GDM1 (cell line): ENCODE measurements around the gene TNS1.
A peak's percentile ranks its signal among the peaks of the same experiment; 100 is the strongest.

ENCODE experiments used
- DNase-seq: peaks from one replicate; lab custom pipeline; 2025; lab: John Stamatoyannopoulos, UW

The TNS1 gene

DNA sequence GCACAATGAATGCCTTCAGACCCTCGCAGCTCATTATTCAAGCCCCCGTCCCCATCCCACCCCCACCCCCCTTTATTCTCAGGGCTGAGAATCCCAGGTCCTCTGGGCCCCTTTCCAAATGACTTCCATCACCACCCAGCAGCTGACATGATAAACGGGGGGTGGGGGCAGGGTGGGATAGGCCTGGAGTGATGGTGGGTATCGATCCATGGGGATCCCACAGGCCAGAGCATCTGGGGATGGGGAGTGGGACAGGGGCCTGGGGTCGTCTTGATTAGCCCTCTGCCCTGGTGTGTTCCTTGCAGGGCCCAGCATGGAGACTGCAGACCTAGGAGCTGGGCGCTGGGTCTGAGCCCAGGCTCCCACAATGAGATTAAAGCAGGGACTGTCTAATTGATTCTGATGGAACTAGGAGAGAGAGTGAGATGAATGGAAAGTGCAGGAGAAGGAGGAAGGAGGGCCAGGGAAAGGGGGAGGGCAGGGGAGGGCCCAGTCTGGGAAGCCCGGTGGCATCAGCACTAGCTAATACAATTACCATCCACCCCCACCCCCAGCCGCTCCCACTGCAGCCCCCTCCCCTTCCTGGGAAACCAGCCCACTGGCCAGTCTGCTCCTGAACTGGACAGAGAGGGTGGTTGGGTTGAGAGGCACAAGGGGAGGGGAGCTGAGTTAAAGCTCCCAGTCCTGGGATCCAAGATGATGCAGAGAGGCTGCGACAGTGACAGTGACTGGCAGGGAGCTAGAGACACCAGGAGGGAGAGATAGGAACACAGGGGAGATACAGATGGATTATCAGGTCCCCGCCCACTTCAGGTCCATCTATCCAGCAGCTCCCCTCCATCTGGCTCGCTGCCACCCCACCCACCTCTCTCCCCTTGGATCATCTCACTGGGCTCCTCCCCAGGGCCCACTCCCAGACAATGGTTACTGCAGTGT, 13.1 kb upstream of the TNS1 start:
- DNase-seq = no peak

DNA sequence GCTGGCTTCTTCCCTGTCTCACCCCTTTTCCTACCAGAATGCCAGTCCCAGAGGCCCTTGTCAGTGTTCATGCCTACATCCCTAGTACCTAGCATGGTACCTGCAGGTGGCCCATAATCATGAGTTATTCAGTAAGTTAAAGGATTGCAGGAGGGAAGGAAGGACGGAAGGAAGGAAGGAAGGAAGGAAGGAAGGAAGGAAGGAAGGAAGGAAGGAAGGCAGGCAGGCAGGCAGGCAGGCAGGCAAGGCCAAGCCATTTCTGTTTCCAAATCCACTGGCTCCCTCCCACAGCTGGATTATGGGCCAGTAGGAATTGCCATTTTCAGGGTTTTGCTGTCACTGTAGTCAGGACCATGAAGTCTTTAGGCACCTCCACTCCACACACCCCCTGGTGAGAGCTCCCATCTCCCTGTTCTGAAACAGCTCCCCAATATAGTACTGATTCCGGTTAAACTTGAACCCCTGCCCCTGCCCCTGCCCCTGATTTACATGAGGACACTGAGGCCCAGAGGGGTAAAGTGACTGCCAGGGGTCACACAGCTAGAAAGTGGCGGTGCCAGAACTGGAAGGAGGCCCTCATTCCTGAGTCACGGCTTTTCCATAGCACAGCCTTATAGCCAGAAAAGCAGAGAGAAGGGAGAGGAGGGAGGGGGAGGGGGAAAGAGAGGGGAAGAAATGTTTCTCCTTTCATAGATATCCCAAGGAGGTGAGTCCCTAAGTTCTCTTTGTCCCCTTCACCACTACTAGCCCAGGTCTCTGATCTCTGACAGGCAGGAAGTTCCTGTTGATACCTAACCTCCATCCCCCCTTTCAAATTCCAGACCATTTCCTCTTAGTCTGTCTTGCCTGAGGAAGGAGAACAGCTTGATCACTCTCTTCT, 12.2 kb upstream of the TNS1 start:
- no peak for DNase-seq

GRCh38 chr2:218013289-218013688, 10.5 kb upstream of the TNS1 start:
- no peak for DNase-seq

- no peak for DNase-seq
Measured at GRCh38 chr2:218012284-218012683, 9.5 kb upstream of the TNS1 start.

DNA sequence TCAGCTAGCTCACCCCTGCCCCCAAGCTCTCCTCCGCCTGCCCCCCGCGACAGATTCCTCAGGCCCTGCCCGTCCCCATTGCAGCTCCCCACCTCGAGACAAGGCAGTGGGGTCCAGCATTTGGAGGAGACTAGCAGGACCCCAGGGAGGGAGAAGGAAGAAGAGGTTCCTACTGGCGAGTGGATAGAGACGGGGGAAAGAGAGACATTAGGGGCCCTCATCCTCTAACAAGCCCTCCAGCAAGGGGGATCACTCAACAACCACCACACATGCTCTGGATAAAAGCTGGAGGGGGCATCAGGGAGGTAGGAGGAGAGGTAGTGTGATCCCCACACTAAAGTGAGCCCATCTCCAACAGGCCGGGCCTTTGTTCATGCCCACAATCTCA, 8.9 kb upstream of the TNS1 start:
- DNase-seq = no peak

DNA sequence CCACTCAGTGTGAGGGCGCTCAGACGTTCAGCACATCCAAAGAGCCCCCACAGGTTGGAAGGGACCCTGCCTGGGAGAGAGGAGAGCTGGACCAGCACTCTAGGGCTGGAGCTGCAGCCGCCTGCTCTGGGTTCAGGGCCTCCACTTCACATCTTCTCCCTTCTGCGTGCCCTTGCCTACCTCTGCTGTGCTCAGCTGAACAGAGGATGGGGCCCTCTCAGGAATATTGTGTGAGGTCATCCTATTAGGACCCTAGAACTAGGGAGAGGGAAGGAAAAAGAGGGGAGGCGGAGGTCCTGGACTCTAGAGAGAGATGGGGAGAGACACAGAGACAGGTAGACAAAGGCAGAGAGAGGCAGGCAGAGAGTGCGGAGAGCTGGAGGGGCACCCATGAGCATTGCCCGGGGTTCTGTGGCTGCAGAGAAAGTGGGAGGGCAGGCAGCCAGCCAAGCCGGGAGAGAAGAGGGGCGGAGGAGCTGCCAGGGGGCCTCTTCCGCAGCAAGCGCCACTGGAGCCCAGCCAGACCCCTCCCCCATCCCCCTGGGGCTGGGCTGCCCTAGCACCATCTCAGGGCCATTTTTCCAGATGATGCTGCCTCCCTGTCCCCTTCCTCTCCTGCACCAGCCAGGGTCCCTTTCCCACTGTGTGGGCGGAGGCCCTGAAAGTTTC, 8.3 kb upstream of the TNS1 start:
- DNase-seq = peak; percentile 51

- DNase-seq = peak; percentile 24
Measured at GRCh38 chr2:218010140-218010983, 7.6 kb upstream of the TNS1 start.

GRCh38 chr2:218009765-218010139, 7.0 kb upstream of the TNS1 start:
- DNase-seq = no peak

- no peak for DNase-seq
Measured at GRCh38 chr2:218009231-218009630, 6.4 kb upstream of the TNS1 start.

DNA sequence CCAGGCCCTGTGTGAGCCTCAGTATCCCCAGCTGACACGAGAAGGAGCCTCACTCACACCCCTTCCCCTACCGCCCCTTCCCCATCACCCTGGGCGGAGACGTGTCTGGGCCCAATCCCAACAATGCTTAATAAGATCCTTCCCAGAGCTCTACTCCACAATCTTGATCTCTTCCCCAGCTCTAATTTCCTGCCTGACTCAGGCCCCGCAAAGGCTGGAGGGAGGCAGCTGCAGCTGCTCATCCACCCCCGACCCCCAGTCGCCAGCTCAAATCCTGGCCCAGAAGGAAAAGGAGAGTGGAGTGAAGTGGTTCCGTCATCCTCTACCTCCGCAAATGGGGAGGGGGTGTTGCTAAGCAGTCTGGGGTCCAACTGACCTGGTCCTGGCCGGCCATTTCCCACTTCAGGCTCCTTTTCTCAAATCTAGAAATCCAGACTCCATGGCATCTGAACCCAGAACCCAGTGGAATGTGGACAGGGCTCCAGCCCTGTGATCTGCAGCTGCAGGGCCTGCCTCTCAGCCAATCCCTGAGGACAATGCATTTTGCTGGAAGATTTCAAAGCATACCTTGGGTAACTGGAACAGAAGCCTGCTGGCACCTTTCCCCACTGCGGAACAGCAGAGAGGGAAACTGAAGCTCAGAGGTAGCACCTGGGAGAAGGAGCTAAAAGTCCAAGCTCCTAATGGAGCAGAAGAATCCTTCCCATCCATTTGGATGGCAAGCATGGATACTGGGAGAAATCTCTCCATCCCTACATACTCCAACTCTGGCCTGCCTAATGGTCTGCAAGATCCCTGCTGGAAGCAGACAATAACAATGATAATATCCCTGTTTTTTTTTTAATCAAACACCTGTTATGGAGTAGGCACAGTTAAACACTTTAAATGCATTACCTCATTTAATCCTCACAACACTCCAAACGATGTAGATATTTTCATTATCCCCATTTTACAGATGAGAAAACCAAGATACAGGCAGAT, 5.6 kb upstream of the TNS1 start:
- DNase-seq = no peak

DNA sequence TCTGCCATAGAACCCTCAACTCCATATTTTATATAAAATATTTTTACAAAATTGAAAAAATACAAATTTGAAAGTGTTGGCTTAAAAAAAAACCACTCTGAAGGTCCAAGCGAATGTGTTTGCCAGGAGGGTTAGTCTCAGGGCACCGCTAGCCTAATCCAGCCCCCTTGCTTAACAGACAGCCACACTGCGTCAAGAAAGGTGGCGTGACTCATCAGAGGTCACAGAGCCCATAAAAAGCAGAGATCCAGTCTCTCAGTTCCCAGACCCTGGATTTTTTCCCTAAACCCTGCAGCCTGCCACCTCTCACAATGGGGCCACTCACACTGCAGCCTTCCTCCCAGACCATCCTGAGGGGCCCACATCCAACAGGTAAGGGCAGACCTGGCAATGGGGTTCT, 3.9 kb upstream of the TNS1 start:
- no peak for DNase-seq

DNA sequence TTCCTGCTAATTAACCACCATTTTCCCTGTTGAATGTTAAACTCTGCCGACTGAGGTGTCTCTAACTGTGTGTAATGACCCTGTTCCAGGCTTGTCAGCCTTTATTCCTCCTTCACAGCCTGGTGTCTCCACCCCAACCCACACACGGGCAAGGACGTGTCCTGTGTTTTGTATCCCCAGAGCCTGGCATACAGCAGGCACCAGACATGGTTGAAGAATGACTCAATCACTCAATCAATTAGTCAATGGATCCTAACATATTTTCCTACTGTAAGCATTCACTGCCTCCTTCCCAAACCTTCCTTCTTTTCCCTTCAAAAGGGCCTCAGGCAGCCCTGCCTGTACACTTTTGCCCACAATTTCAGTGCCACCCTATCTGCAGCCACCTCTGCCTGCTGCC, 2.7 kb upstream of the TNS1 start:
- DNase-seq = no peak

GRCh38 chr2:218005028-218005427, 2.2 kb upstream of the TNS1 start:
- no peak for DNase-seq

GRCh38 chr2:218003981-218004419, 1.2 kb upstream of the TNS1 start:
- no peak for DNase-seq

- no peak for DNase-seq
Measured at GRCh38 chr2:218003281-218003944, 618 bp upstream of the TNS1 start.

DNA sequence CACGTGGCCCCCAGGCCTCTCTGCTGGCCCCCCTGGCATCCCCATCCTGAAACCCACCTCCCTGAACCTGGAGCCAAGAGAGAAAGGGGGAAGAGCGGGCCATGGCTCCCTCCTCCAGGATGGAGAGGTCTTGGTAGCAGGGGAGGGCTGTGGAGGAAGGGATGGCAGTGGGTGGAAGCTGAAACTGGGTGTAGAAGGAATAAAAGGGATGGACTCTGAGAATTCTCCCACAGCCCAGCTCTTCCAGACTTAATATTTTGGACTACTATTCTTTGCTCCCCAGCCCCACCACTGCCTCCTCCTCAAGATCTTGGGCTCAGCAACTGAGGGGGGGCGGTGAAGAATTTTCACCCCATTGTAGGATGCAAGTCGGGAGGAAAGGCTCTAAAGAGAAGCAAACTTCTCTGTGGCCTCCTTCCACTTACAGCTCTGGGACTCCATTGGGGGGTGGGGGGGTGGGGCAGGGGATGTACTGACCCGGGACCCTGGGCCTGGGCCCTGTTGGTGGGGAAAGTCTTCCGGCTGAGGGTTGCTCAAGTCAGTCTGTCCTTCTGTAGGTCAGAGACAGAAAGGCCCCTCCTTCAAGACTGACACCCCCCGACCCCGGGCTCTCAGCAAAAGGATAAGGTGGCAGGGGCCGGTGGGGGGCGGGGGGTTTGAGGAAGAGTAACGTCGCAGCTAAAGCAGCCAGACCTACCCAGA, 501 bp downstream of the TNS1 start:
- no peak for DNase-seq

GRCh38 chr2:218001629-218002028, 1.2 kb downstream of the TNS1 start:
- no peak for DNase-seq

- DNase-seq = no peak
Measured at GRCh38 chr2:218000136-218000535, 2.7 kb downstream of the TNS1 start.

DNA sequence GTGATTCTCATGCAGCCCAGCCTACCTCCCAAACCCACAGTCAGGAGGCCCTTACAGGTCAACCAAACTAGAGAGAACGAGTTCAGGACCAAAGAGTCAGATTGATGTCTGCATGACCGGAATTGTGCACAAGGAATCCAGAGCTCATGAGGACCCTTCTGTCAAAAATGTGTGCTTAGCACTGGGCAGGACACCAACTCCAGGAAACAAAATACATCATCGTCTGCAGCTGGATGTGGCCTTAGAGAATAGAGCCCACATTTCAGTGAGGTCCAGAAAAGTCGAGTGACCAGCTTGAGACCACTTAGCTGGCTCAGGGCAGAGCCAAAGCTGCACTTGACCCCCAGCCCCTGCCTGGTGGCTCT, 3.2 kb downstream of the TNS1 start:
- no peak for DNase-seq
